Right lobe of liver (tissue), 6 donors: ENCODE data around the gene ZFPM1. TPM values are rescaled to one million over a fixed set of nuclear protein-coding genes. Genes with fewer than 3 reads are reported as not detected.

ENCODE experiments used
- ATAC-seq, 4 donors: fragments of 200-7000 bp; cut with Tn5 transposase; one replicate each; pipeline ENCODE4 v1.9.1; 2020; ENCODE audit warnings: mild to moderate bottlenecking in 4 of 4, moderate library complexity in 4 of 4
- DNase-seq, 3 donors: peaks; one replicate each; pipeline ENCODE4 v3.0.0-alpha.2; 2020
- H3K27ac ChIP-seq, 3 donors: fragments of 200-600 bp; one replicate each; pipeline ENCODE4 v1.8.0; 2022
- H3K27me3 ChIP-seq, 2 donors: fragments of 200-600 bp; one replicate each; pipeline ENCODE4 v1.8.0; 2022
- H3K36me3 ChIP-seq, 4 donors: fragments of 200-600 bp; sonication (generic) in 1 of 4; one replicate each; pipeline versions ENCODE4 v1.5.1 to v1.8.0; 2017 to 2022; ENCODE audit warnings: control low read depth in 1 of 4
- H3K4me1 ChIP-seq, 4 donors: fragments of 200-600 bp; sonication (generic) in 1 of 4; one replicate each; pipeline versions ENCODE4 v1.5.1 to v1.8.0; 2017 to 2022; ENCODE audit warnings: control low read depth in 1 of 4
- H3K4me3 ChIP-seq, 3 donors: fragments of 200-600 bp; one replicate each; pipeline ENCODE4 v1.8.0; 2022
- H3K9me3 ChIP-seq, 4 donors: fragments of 200-600 bp; sonication (generic) in 1 of 4; one replicate each; pipeline versions ENCODE4 v1.5.1 to v1.8.0; 2017 to 2022; ENCODE audit warnings: control low read depth in 1 of 4
- CTCF ChIP-seq, 4 donors: fragments of 200-600 bp in 3 of 4; fragments of 450-650 bp in 1 of 4; IDR thresholded peaks; one replicate each; pipeline versions ENCODE4 v1.5.1 to v1.8.0; 2016 to 2022; ENCODE audit warnings: antibody characterized with exemption in 4 of 4, mild to moderate bottlenecking in 2 of 4
- POLR2A ChIP-seq: fragments of 450-650 bp; IDR thresholded peaks from one replicate; pipeline ENCODE4 v1.6.1; 2017; ENCODE audit warnings: antibody characterized with exemption, mild to moderate bottlenecking
- WGBS: methylation state at CpG from one replicate; pipeline ENCODE4 v1.1.6; 2018; ENCODE audit warnings: low coverage, low lambda C conversion rate; ENCODE audit not compliant: insufficient coverage; ENCODE audit errors: missing lambda C conversion rate; 5-methylcytosine and 5-hydroxymethylcytosine counted together
- intact Hi-C, 2 donors: fragments of 100-400 bp; cut with DNase I; formaldehyde crosslinking; loops; one replicate each; pipeline versions ENCODE4 v1.11.2 to v1.14.1; 2022
- total RNA-seq, 6 experiments: library from RNA; depleted of rRNA in 2 of 6; stranded (reverse); fragments of >200 nt in 2 of 6; fragmentation: NEBNext Ultra II Directional in 3 of 6; extraction: Animal tissue kit (Norgen Biotek cat#: 25700) in 3 of 6; gene quantifications; one replicate each; pipeline versions ENCODE4 v1.1.0 to v1.2.4, GENCODE V29; 2016 to 2023
- donor health status: DM: no; HTN: yes; CAD: no.
- donor health status: DM: no; HTN: no; CAD: no.
- donor health status: DM: no; HTN: no; CAD: no.
- donor health status: DM: no; HTN: yes; CAD: no.
- donor health status: DM: no; HTN: yes; CAD: no.

Gene ZFPM1
- total RNA-seq, 6 experiments from 2014 or later: 3.8 to 15.5 (median 8.3) TPM

GRCh38 chr16:88554711-88555264 is 101.7 kb downstream of the ZFPM1 start:
- ATAC-seq (no peak), DNase-seq (no peak)
- no peak for TF ChIP-seq POLR2A
- TF ChIP-seq CTCF (IDR thresholded peaks at IDR 0.05): no peak
- H3K27ac ChIP-seq: no peak overlapping the region
- H3K27me3 ChIP-seq: no peaks in the 10 kb centered on the region
- intact Hi-C loops: no loop called here
- no peaks in the 10 kb centered on the region for H3K9me3 ChIP-seq
- no peaks in the 10 kb centered on the region for H3K4me1 ChIP-seq
- H3K36me3 ChIP-seq: no peaks in the 10 kb centered on the region
- no peak overlapping the region for H3K4me3 ChIP-seq
- 69% methylated on average over 12 of the region's 15 CpGs for WGBS

- intact Hi-C loops: no loop called here
- TF ChIP-seq CTCF (IDR thresholded peaks at IDR 0.05) (no peak), POLR2A (no peak)
- H3K27ac ChIP-seq: no peak overlapping the region
- no peaks in the 10 kb centered on the region for H3K4me1 ChIP-seq
- WGBS: 65% methylated on average over 9 of the region's 15 CpGs
- ATAC-seq (no peak), DNase-seq (no peak)
- H3K36me3 ChIP-seq: no peaks in the 10 kb centered on the region
- H3K27me3 ChIP-seq: no peaks in the 10 kb centered on the region
- H3K4me3 ChIP-seq: no peak overlapping the region
- no peaks in the 10 kb centered on the region for H3K9me3 ChIP-seq
These were observed 103.4 kb downstream of the ZFPM1 start for GRCh38 chr16:88556294-88556988.

GRCh38 chr16:88558457-88559442 is 105.7 kb downstream of the ZFPM1 start:
- TF ChIP-seq POLR2A (no peak), CTCF (IDR thresholded peaks at IDR 0.05) (peak; percentile 44 to 54 (median 48))
- Histone ChIP-seq H3K27ac (no peak overlapping the region), H3K4me1 (peaks cover 0 to 3% (median 0%) of the 10 kb centered on the region in 4 donors), H3K36me3 (no peaks in the 10 kb centered on the region), H3K27me3 (no peaks in the 10 kb centered on the region), H3K4me3 (no peak overlapping the region), H3K9me3 (no peaks in the 10 kb centered on the region)
- intact Hi-C loops: no loop called here
- peak; percentile 74 to 84 (median 83) for ATAC-seq
- peak in 2 of 3 donors; percentile 73 to 74 for DNase-seq
- 38% methylated on average over 15 of the region's 45 CpGs for WGBS

GRCh38 chr16:88560714-88561484 is 107.8 kb downstream of the ZFPM1 start:
- Histone ChIP-seq H3K27me3 (no peaks in the 10 kb centered on the region), H3K9me3 (no peaks in the 10 kb centered on the region), H3K27ac (no peak overlapping the region), H3K4me3 (no peak overlapping the region), H3K36me3 (no peaks in the 10 kb centered on the region), H3K4me1 (peaks cover 0 to 3% (median 0%) of the 10 kb centered on the region in 4 donors)
- no peak for ATAC-seq
- DNase-seq: no peak
- intact Hi-C loops: loop anchor here in 1 of 2 donors (5.0 kb wide), 1 partner anchor 119 kb away; no protein-coding TSS in a partner anchor
- TF ChIP-seq CTCF (IDR thresholded peaks at IDR 0.05): no peak
- TF ChIP-seq POLR2A: no peak
- WGBS: 15% methylated on average over 7 of the region's 22 CpGs
